Measurements from ENCODE around the gene PIP5K1C.

- TF ChIP-seq, protein P1, sequence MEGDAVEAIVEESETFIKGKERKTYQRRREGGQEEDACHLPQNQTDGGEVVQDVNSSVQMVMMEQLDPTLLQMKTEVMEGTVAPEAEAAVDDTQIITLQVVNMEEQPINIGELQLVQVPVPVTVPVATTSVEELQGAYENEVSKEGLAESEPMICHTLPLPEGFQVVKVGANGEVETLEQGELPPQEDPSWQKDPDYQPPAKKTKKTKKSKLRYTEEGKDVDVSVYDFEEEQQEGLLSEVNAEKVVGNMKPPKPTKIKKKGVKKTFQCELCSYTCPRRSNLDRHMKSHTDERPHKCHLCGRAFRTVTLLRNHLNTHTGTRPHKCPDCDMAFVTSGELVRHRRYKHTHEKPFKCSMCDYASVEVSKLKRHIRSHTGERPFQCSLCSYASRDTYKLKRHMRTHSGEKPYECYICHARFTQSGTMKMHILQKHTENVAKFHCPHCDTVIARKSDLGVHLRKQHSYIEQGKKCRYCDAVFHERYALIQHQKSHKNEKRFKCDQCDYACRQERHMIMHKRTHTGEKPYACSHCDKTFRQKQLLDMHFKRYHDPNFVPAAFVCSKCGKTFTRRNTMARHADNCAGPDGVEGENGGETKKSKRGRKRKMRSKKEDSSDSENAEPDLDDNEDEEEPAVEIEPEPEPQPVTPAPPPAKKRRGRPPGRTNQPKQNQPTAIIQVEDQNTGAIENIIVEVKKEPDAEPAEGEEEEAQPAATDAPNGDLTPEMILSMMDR (IDR thresholded peaks at IDR 0.05; ENCODE audit: insufficient read depth, low read length, poor library complexity, severe bottlenecking), result no peak
- TF ChIP-seq EZH2phosphoT487 (conservative IDR thresholded peaks at IDR 0.05; ENCODE audit: low read length), result no peak
Observed at GRCh38 chr19:3701200-3701599, 932 bp upstream of the PIP5K1C start.
